BLaER1 treated with 17β-estradiol and CSF1 and Interleukin-3, amounts not matched to agents 10 nM and 100 nM (cell line): ENCODE results near the gene RAD21L1.

ENCODE experiments used
- H3K27ac ChIP-seq, 11 experiments: shearing (Covaris generic); formaldehyde crosslinking; 2 replicates each; pipeline ENCODE4 v1.8.1; 2022
- H3K27me3 ChIP-seq, 11 experiments: shearing (Covaris generic); formaldehyde crosslinking; 2 replicates each; pipeline ENCODE4 v1.8.1; 2022
- H3K36me3 ChIP-seq, 11 experiments: shearing (Covaris generic); formaldehyde crosslinking; 2 replicates each; pipeline ENCODE4 v1.8.1; 2022
- H3K4me1 ChIP-seq, 10 experiments: shearing (Covaris generic); formaldehyde crosslinking; 2 replicates each; pipeline ENCODE4 v1.8.1; 2022
- H3K4me2 ChIP-seq, 11 experiments: shearing (Covaris generic); formaldehyde crosslinking; 2 replicates each; pipeline ENCODE4 v1.8.1; 2022
- H3K4me3 ChIP-seq, 10 experiments: shearing (Covaris generic); formaldehyde crosslinking; 2 replicates each; pipeline ENCODE4 v1.8.1; 2022
- H3K9ac ChIP-seq, 11 experiments: shearing (Covaris generic); formaldehyde crosslinking; 2 replicates each; pipeline ENCODE4 v1.8.1; 2022
- H3K9me3 ChIP-seq, 11 experiments: shearing (Covaris generic); formaldehyde crosslinking; replicated peaks in 1 of 11; 2 replicates each; pipeline ENCODE4 v1.8.1; 2022
- H4K20me1 ChIP-seq, 11 experiments: shearing (Covaris generic); formaldehyde crosslinking; 2 replicates each; pipeline ENCODE4 v1.8.1; 2022
- Cebpa-rat ChIP-seq, 11 experiments: shearing (Covaris generic); IDR thresholded peaks; 2 replicates each; pipeline ENCODE4 v1.8.1; 2022

Gene RAD21L1

DNA sequence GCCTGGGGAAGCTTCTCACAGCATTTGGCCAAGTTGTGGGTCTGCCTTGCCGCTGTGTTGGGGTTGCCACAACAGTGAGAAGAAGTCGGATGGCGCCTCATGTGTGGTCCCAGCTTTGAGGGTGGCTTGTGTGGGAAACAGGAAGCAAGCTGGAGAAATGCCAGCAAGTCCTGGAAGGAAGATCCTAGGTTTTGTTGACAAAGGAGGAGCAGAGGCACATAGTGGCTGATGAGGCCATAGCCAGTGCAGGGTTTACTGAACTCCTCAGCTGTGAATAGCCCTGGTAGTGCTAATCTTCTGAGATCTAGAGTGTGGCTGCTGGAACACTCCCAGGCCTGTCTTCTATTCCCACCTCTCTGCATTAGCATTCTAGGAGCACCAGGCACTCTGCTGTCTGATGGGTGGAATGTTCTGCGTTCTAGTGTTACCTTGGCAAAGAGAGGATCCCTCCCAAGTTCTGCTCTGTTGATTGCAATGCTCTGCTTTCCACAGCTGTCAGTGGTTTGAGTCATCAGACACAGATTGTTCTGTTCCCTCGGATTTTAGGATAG lies 65.4 kb downstream of the RAD21L1 start:
- Histone ChIP-seq H3K4me3 (no peak overlapping the region), H3K27ac (no peak overlapping the region), H3K9me3 (no peaks in the 10 kb centered on the region), H3K27me3 (no peaks in the 10 kb centered on the region), H3K36me3 (no peaks in the 10 kb centered on the region), H4K20me1 (no peaks in the 10 kb centered on the region), H3K4me2 (no peak overlapping the region), H3K4me1 (peaks cover 0 to 7% (median 2%) of the 10 kb centered on the region in 10 experiments; a peak in 5 of 20 replicates), H3K9ac (no peak overlapping the region)
- no peak for TF ChIP-seq Cebpa-rat (IDR thresholded peaks at IDR 0.05)

DNA sequence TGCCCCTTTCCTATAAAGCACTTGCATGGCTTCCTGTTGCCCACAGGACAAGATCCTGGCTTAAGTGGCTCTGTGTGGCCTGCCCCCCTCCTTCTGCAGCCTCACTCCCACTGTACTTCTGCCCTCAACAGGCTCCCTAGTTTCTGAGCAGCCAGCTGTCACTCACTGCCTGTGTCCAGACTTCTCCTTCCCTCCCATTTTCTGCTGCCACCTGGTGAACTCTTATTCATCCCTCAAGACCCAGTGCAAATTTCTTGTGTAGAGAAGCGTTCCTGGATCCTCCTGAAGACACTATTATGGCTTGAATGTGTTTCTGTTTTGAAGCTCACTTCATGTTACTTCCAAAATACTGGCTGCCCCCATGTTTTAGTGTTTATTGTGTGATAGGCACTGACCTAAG lies 66.8 kb downstream of the RAD21L1 start:
- no peaks in the 10 kb centered on the region for H4K20me1 ChIP-seq
- H3K9ac ChIP-seq, result no peak overlapping the region
- H3K4me3 ChIP-seq, result no peak overlapping the region
- H3K27me3 ChIP-seq, result no peaks in the 10 kb centered on the region
- no peak overlapping the region for H3K27ac ChIP-seq
- no peak for TF ChIP-seq Cebpa-rat (IDR thresholded peaks at IDR 0.05)
- H3K9me3 ChIP-seq, result no peaks in the 10 kb centered on the region
- no peaks in the 10 kb centered on the region for H3K36me3 ChIP-seq
- H3K4me1 ChIP-seq, result no peaks in the 10 kb centered on the region
- no peak overlapping the region for H3K4me2 ChIP-seq

DNA sequence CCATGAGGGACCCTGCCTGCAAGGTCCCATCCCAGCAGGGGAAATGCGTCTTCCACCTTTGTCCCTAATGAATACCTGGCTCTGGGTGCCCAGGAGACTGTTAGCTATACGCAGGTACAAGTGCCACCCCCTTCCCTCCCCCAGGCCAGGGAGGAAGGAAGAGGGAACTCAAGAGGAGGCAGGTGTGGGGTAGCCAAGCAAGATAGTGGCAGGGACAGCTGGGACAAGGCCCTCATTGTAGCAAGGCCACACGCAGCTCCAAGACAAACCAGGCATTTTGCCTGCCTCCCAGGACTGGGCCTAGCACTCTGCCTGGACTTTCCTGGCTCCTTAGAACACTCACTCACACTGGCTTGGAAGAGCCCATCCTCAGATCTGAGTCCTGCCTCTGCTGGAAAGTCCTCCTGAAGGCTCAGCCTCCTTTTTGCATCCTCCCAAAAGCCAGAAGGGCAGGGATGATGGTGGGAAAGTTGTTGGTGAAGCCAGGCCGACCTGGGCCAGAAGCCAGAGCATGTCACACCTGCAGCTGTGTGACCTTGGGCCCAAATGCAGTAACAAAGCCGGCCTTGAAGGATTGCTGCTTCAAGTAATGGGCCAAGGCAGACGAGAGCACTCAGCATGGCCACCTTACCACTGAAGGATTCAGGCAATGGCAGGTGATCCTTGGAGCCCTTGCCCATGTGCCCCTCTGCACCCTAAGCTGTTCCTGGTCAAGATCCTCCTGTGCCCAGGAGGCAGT lies 68.0 kb downstream of the RAD21L1 start:
- H3K4me2 ChIP-seq, result no peak overlapping the region
- no peaks in the 10 kb centered on the region for H3K27me3 ChIP-seq
- H3K4me3 ChIP-seq, result no peak overlapping the region
- TF ChIP-seq Cebpa-rat (IDR thresholded peaks at IDR 0.05), result no peak
- H3K36me3 ChIP-seq, result no peaks in the 10 kb centered on the region
- no peaks in the 10 kb centered on the region for H4K20me1 ChIP-seq
- no peaks in the 10 kb centered on the region for H3K4me1 ChIP-seq
- H3K27ac ChIP-seq, result no peak overlapping the region
- no peaks in the 10 kb centered on the region for H3K9me3 ChIP-seq
- H3K9ac ChIP-seq, result no peak overlapping the region

DNA sequence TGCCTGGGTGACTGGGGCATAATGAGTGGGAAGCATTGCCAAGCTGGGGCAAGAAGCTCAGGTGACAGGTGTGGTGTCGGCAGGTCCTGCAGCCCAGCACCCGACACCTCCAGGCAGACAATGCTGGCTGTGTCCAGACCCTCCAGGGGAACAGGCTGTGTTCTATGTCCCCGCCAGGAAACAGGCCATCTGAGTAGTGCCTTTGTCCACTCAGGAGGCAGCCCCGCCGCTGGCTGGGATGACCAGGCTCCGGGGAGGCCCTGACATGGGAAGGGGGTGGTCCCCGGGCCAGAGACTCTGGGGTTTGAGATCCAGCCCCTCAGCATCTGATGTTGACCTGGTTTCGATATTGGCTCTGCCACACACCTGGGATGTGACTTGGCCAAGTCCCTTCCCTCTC lies 68.7 kb downstream of the RAD21L1 start:
- H3K36me3 ChIP-seq, result no peaks in the 10 kb centered on the region
- no peaks in the 10 kb centered on the region for H3K9me3 ChIP-seq
- no peaks in the 10 kb centered on the region for H3K27me3 ChIP-seq
- H3K4me3 ChIP-seq, result no peak overlapping the region
- no peaks in the 10 kb centered on the region; a peak in 1 of 20 replicates for H3K4me1 ChIP-seq
- no peak overlapping the region for H3K4me2 ChIP-seq
- H3K27ac ChIP-seq, result no peak overlapping the region
- TF ChIP-seq Cebpa-rat (IDR thresholded peaks at IDR 0.05), result no peak
- H3K9ac ChIP-seq, result no peak overlapping the region
- no peaks in the 10 kb centered on the region for H4K20me1 ChIP-seq

DNA sequence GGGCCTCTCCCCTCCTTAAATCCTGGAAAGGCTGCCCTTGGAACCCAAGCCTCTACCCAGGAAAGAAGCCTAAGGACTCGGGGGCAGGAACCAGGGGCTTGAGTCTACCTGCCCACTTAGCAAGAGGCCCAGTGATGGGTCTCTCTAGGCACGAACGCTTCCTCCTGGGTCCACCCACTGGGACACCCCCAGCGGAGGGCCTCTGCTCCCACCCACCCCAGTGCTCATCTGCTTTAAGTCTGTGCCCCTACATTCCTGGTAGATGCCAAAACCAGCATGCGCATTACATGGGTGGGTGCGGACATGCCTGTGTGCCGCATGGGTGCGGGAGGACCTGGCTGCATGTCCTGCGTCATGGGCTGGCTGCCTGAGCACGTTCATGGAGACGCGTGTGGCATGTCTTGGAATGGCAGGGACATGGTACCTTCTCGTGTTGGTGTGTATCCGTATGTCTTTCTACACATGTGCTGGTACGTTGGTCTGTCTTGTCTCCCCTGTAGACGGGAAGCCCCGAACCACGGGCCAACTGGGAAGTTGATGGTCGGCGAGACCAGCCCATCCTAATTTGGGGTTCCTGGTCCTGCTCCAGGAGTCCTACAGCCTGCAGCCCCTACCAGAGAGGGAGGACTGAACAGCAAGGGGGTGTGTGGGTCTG lies 69.6 kb downstream of the RAD21L1 start:
- H3K4me2 ChIP-seq, result no peak overlapping the region
- H3K4me1 ChIP-seq, result peaks cover 1 to 5% (median 3%) of the 10 kb centered on the region in 10 experiments
- H3K36me3 ChIP-seq, result no peaks in the 10 kb centered on the region
- H4K20me1 ChIP-seq, result no peaks in the 10 kb centered on the region
- TF ChIP-seq Cebpa-rat (IDR thresholded peaks at IDR 0.05), result no peak
- no peaks in the 10 kb centered on the region for H3K9me3 ChIP-seq
- no peak overlapping the region for H3K9ac ChIP-seq
- H3K27ac ChIP-seq, result no peak overlapping the region
- no peak overlapping the region for H3K4me3 ChIP-seq
- no peaks in the 10 kb centered on the region for H3K27me3 ChIP-seq

DNA sequence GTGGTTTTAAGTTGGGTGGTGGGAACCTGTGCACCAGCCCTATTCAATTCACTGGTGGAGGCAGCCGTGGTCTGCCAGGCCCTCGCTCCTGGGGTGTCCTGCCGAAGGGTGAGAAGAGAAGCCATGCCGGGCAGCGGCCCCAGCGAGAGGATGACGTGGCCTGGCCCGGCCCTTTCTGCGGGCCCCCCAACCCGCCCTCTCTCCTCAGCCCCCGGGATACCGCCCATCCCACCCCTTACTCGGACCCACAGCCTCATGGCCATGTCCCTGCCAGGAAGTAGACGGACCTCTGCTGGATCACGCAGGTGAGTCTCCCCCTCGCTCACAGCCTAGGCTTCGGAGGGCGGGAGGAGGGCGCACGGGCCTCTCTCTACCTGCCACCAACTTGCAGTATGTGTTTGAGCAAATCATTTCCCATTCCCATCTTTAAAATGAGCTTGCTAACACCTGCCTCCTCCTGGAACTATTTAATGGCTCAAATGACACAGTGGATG lies 70.3 kb downstream of the RAD21L1 start:
- no peak overlapping the region for H3K4me3 ChIP-seq
- no peaks in the 10 kb centered on the region for H3K9me3 ChIP-seq
- H3K4me2 ChIP-seq, result no peak overlapping the region
- no peaks in the 10 kb centered on the region for H3K36me3 ChIP-seq
- peaks cover 9 to 13% (median 11%) of the 10 kb centered on the region in 10 experiments for H3K4me1 ChIP-seq
- no peak for TF ChIP-seq Cebpa-rat (IDR thresholded peaks at IDR 0.05)
- H3K9ac ChIP-seq, result no peak overlapping the region
- no peak overlapping the region for H3K27ac ChIP-seq
- no peaks in the 10 kb centered on the region for H4K20me1 ChIP-seq
- no peaks in the 10 kb centered on the region for H3K27me3 ChIP-seq

DNA sequence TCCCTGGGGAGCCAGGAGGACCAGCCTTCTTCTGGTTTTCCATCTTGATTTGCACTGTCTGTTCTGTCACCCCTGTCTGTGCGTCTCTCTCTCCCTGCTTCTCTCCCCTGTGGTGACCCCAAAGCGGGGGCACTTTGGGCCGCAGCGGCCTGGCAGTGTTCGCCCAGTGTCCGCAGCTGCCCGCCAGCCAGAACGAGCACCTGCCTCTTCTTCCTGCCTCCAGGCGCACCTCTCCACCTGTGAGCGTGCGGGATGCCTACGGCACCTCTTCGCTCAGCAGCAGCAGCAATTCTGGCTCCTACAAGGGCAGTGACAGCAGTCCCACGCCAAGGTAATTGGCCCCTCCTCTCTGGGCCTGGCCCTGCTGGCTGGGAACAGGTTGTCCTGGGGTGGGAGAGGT lies 71.1 kb downstream of the RAD21L1 start:
- H3K4me3 ChIP-seq, result no peak overlapping the region
- H3K27me3 ChIP-seq, result no peaks in the 10 kb centered on the region

DNA sequence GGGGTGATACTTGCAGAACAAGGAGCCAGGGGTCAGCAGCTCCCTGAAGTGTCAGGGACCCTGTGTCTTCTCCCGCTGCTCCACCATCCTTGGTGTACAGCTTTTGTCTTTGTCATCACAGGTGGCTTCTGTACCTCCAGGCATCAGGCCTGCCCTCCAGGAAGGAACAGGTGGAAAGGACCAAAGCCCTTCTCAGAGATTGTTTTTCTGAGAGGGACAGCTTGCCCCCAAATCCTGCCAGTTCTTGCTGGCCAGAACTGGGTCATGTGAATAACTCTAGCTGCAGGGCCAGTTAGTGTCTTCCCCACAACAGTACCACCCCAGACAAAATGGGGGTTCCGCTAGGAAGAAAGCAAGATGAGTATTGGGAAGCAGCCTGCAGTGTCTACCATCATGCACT lies 71.6 kb downstream of the RAD21L1 start:
- no peaks in the 10 kb centered on the region for H3K36me3 ChIP-seq

More for the DNA sequence above, 71.1 kb downstream of the RAD21L1 start:
- Histone ChIP-seq H3K4me2 (no peak overlapping the region), H4K20me1 (no peaks in the 10 kb centered on the region), H3K36me3 (no peaks in the 10 kb centered on the region), H3K27ac (no peak overlapping the region), H3K9ac (no peak overlapping the region), H3K9me3 (no peaks in the 10 kb centered on the region), H3K4me1 (peaks cover 11 to 14% (median 13%) of the 10 kb centered on the region in 10 experiments)
- no peak for TF ChIP-seq Cebpa-rat (IDR thresholded peaks at IDR 0.05)

DNA sequence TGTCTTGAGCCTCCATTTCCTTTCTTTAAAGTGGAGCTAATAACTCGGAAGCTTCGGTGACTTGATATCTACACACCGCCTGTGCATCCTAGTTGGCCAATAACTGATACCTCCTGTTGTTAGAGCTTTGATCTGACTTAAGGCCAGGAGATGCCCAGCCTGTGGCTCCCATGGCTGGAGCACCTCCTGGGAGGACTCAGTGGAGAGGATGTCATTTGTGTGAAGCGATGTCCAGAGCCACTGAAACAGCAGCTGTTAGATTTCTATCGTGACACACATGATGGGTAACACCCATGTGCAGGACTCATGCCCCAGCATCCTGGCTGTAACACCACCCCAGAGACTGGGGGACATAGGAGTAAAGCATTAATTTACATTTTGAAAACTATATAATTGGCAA lies 72.3 kb downstream of the RAD21L1 start:
- Histone ChIP-seq H3K4me1 (peaks cover 13 to 22% (median 20%) of the 10 kb centered on the region in 10 experiments), H3K9ac (no peak overlapping the region), H3K4me2 (no peak overlapping the region), H3K27ac (no peak overlapping the region), H4K20me1 (no peaks in the 10 kb centered on the region), H3K36me3 (no peaks in the 10 kb centered on the region), H3K27me3 (no peaks in the 10 kb centered on the region), H3K9me3 (no peaks in the 10 kb centered on the region), H3K4me3 (no peak overlapping the region)
- no peak for TF ChIP-seq Cebpa-rat (IDR thresholded peaks at IDR 0.05)

More for the DNA sequence above, 71.6 kb downstream of the RAD21L1 start:
- Histone ChIP-seq H3K9me3 (no peaks in the 10 kb centered on the region), H3K27me3 (no peaks in the 10 kb centered on the region), H4K20me1 (no peaks in the 10 kb centered on the region), H3K4me1 (peaks cover 12 to 15% (median 13%) of the 10 kb centered on the region in 10 experiments), H3K27ac (no peak overlapping the region), H3K9ac (no peak overlapping the region), H3K4me3 (no peak overlapping the region), H3K4me2 (no peak overlapping the region)
- TF ChIP-seq Cebpa-rat (IDR thresholded peaks at IDR 0.05), result no peak
